Immature natural killer cell (primary cell): Measurements from ENCODE around the gene F11. TPM values are rescaled to one million over a fixed set of nuclear protein-coding genes. Genes with fewer than 3 reads are reported as not detected.
A peak's percentile ranks its signal among the peaks of the same experiment; 100 is the strongest.
"Not testable (repeated sequence)": the region's sequence is repeated elsewhere in the genome, so short reads cannot be mapped to it uniquely, and the experiment has no call there.

Source experiments
- DNase-seq, 3 donors: peaks; one replicate each; pipeline ENCODE4 v3.0.0; 2022; ENCODE audit warnings: mixed read lengths in 1 of 3
- H3K27ac Mint-ChIP-seq, 6 donors: one replicate each; pipeline ENCODE4 v1.8.0; 2020; ENCODE audit warnings: mixed read lengths in 6 of 6, mild to moderate bottlenecking in 5 of 6, inconsistent platforms in 4 of 6, moderate library complexity in 3 of 6
- H3K27me3 Mint-ChIP-seq, 3 donors: one replicate each; pipeline ENCODE4 v1.8.0; 2020 to 2021; ENCODE audit warnings: low read depth in 3 of 3, mild to moderate bottlenecking in 3 of 3, mixed read lengths in 3 of 3, moderate library complexity in 3 of 3, inconsistent platforms in 1 of 3
- H3K36me3 Mint-ChIP-seq, 3 donors: one replicate each; pipeline ENCODE4 v1.8.0; 2020; ENCODE audit warnings: mixed read lengths in 3 of 3, inconsistent platforms in 2 of 3, mild to moderate bottlenecking in 2 of 3
- H3K4me1 Mint-ChIP-seq, 2 donors: one replicate each; pipeline ENCODE4 v1.8.0; 2020; ENCODE audit warnings: inconsistent platforms in 2 of 2, mild to moderate bottlenecking in 2 of 2, mixed read lengths in 2 of 2, moderate library complexity in 1 of 2
- H3K4me3 Mint-ChIP-seq, 5 donors: one replicate each; pipeline ENCODE4 v1.8.0; 2020; ENCODE audit warnings: mild to moderate bottlenecking in 5 of 5, mixed read lengths in 5 of 5, inconsistent platforms in 3 of 5, moderate library complexity in 3 of 5
- H3K9me3 Mint-ChIP-seq, 6 donors: one replicate each; pipeline ENCODE4 v1.8.0; 2020; ENCODE audit warnings: mild to moderate bottlenecking in 6 of 6, mixed read lengths in 6 of 6, inconsistent platforms in 4 of 6, moderate library complexity in 3 of 6
- polyA plus RNA-seq, 3 donors: library from polyadenylated mRNA; unstranded; fragments of 300-500 nt; fragmentation: Illumina TruSeq; gene quantifications; one replicate each; pipeline ENCODE4 v1.2.3, GENCODE V29; 2021

F11 gene
- polyA plus RNA-seq, 3 donors from 2014 or later = not detected

DNA sequence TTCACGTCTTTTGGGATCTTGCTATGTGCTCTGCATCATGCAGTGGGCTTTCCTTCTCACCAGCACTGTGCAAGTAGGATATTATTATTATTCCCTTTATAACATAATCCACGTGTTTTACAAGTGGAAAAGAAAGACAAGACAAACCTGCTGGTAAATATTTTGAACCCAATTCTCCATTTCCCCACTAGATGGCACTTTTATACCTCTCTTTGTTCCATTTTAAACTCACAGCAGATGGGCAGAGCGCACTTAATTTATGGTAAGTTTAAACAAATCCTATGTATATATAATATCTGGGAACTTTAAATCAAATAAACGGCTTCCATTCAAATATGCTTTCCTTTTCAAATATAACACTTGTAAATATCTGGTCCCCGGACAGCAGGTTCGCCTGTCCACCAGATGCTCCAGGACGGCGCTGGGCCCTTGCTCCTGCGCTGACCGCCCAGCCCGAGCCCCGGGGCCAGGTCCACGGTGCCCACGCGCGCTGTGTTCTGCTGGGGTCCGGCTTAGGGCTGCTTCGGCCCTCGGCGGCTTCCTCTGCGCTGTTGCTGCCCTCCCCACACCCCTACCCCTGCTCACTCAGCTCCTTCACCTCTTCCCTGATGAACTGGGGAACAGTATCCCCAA is 31.1 kb downstream of the F11 start:
- H3K4me1 Mint-ChIP-seq = no peaks in the 10 kb centered on the region
- no peaks in the 10 kb centered on the region for H3K9me3 Mint-ChIP-seq
- no peak overlapping the region for H3K27ac Mint-ChIP-seq
- peaks cover 6 to 14% (median 8%) of the 10 kb centered on the region in 3 donors for H3K27me3 Mint-ChIP-seq
- peaks cover 0 to 3% (median 0%) of the 10 kb centered on the region in 3 donors for H3K36me3 Mint-ChIP-seq
- H3K4me3 Mint-ChIP-seq = no peak overlapping the region
- DNase-seq = peak in 1 of 3 donors; percentile 0

DNA sequence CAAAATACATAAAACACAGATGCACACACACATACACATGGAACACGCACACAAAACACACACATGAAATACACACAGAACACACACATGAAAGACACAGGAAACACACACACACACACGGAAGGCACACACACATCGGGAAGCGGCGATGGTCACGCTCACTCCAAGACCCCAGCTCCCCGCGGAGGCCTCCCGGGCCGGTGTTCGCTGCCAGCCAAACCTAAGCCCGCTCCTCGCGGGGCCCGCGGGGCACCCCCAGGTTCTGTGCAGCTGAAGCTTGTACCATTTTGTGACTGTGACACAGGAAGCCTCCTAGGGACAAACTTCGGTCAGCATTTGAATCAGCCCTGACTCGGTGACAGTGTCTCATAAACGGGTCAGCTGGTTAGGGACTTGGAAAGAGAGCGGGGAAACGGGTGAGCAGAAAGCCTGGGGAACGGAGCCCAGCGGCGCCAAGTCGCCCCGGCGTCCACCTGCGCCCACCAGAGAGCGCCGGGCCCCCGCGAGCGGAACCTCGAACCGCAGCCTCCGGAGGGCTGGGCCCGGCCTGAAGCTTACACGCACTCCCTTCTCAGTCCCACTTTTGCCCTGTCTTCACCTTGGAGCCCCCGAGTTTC is 32.1 kb downstream of the F11 start:
- DNase-seq = no peak
- H3K4me1 Mint-ChIP-seq = no peaks in the 10 kb centered on the region
- peaks cover 6 to 14% (median 7%) of the 10 kb centered on the region in 3 donors for H3K27me3 Mint-ChIP-seq
- H3K9me3 Mint-ChIP-seq = no peaks in the 10 kb centered on the region
- H3K36me3 Mint-ChIP-seq = peaks cover 0 to 3% (median 0%) of the 10 kb centered on the region in 3 donors
- H3K4me3 Mint-ChIP-seq = no peak overlapping the region
- H3K27ac Mint-ChIP-seq = no peak overlapping the region

DNA sequence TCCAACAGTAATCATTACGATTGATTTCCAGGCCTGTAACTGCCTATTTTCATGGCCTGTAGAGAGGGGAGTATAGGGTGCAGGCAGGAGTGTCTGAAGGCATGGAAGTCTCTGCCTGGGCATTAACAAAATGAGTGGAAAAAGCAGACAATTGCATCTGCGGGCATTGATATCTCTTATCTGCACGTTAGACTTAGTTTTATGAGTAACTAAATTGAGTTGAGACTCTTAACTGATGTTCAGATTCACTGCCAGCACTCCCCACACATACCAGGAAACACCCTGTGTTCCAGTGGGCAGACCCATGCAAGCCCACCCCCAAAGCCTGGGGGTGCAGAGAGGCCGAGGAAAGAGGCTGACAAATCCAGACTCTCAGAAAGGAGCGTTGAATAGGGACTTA is 33.3 kb downstream of the F11 start:
- Mint-ChIP-seq H3K4me1 (no peaks in the 10 kb centered on the region), H3K9me3 (no peaks in the 10 kb centered on the region), H3K4me3 (no peak overlapping the region), H3K27ac (no peak overlapping the region), H3K36me3 (peaks cover 0 to 3% (median 0%) of the 10 kb centered on the region in 3 donors), H3K27me3 (peaks cover 7 to 14% (median 9%) of the 10 kb centered on the region in 3 donors)
- DNase-seq = no peak

DNA sequence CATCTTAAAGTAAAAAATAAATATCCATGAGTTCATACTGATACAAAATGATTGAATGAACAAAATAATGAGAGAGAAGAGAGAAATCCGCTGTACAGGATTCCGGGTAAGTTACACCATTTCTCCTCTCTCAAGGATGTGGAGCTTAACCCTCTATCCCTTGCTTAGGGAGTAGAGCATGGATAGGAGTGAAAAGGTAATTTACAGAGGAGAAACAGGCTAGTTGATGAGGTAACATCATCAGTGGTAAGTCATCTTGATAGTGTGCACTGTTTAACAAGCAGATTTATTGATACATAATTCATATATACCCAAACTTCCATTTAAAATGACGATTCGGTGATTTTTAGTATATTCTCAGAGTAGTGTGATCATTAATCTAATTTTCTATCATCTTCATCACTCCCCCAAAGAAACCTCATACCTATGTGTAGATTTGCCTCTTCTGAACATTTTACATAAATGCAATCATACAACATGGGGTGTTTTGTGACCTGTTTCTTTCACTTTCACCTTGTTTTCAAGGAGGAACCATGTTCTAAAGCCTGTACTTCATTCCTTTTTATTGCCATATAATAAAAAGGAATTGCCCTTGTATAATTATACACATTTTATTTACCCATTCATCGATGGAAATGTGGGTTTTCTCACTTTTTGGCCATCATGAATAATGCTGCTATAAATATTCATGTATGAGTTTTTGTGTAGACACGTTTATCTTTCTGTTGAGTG is 34.8 kb downstream of the F11 start:
- no peaks in the 10 kb centered on the region for H3K9me3 Mint-ChIP-seq
- H3K4me3 Mint-ChIP-seq = no peak overlapping the region

DNA sequence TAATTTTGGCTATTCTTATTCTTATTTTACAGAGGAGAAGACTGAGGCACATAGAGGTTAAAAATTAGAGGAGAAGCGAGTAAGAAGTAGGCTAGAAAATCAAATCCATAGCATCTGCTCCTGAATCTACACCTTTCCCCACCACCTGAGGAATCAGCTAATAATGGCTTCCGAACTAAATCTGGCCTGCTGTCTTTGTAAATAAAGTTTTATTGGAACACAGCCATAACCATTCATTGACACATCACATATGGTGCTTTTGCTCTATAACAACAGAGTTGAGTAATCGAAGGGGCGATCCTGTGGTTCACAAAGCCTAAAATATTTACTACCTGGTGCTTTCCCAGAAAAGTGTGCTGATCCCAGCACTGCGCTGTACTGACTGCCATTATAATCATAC is 38.2 kb downstream of the F11 start:
- H3K4me3 Mint-ChIP-seq = no peak overlapping the region
- no peak overlapping the region for H3K27ac Mint-ChIP-seq
- peaks cover 4 to 11% (median 4%) of the 10 kb centered on the region in 3 donors for H3K27me3 Mint-ChIP-seq
- no peaks in the 10 kb centered on the region for H3K36me3 Mint-ChIP-seq
- no peaks in the 10 kb centered on the region for H3K4me1 Mint-ChIP-seq
- no peak for DNase-seq
- H3K9me3 Mint-ChIP-seq = peaks cover 0 to 2% (median 0%) of the 10 kb centered on the region in 6 donors

More for the DNA sequence above, 34.8 kb downstream of the F11 start:
- DNase-seq = no peak
- Mint-ChIP-seq H3K4me1 (no peaks in the 10 kb centered on the region), H3K27me3 (peaks cover 7 to 14% (median 9%) of the 10 kb centered on the region in 3 donors), H3K36me3 (peaks cover 0 to 3% (median 0%) of the 10 kb centered on the region in 3 donors), H3K27ac (no peak overlapping the region)

DNA sequence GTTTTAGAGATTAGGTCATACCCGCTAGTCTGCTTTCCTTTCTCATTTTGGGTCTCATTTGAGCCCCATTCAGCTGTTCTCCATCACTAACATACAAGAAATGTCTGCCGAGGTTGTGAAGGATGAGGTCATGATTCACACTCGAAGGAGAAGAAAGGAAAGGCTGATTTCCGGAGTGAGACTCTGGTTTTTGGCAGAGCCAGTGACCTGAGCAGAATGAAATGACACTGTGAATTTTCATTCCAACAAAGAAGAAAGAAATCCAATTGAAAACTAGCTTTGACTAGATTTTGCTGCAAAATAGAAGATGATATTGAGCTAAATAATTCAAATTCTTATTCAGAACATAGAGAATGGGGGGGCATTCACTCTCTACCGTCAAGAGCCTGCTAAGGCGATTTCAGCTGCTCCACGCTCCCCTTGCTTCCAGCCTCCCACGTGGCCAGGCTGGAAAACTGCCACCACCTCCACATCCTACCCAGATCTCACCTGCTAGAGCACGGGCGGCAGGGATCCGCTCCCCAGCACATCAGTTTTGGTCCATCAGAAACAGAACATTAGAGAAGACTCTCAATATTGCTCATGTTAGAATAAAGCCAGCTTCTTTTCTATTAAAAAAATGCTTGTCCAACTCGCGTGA is 39.0 kb downstream of the F11 start:
- H3K4me1 Mint-ChIP-seq = no peaks in the 10 kb centered on the region
- no peak for DNase-seq
- no peaks in the 10 kb centered on the region for H3K36me3 Mint-ChIP-seq
- peaks cover 0 to 2% (median 0%) of the 10 kb centered on the region in 6 donors for H3K9me3 Mint-ChIP-seq
- no peak overlapping the region for H3K27ac Mint-ChIP-seq
- H3K27me3 Mint-ChIP-seq = peaks cover 2 to 11% (median 4%) of the 10 kb centered on the region in 3 donors
- no peak overlapping the region for H3K4me3 Mint-ChIP-seq

DNA sequence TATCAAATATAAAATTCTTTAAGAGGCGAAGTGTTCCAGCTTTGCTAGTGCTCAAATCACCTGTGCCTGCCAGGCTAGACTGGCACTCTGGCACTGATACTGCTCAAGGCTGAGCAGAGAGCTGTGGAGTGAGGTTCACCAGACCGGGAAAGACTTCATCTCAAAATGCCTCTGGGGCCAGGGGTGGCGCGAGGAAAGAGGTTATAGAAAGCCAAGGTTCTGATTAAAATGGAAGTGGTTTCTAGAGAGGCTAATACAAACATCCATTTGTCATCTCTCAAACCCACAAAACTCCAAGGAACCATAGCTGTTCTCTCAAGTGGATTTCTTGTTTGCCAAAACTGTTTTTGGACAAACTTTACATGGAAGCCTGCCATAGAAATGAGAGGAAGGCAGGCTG is 41.5 kb downstream of the F11 start:
- no peak overlapping the region for H3K27ac Mint-ChIP-seq
- no peak overlapping the region for H3K4me3 Mint-ChIP-seq
- H3K36me3 Mint-ChIP-seq = no peaks in the 10 kb centered on the region
- peaks cover 1 to 11% (median 2%) of the 10 kb centered on the region in 3 donors for H3K27me3 Mint-ChIP-seq
- DNase-seq = no peak
- H3K4me1 Mint-ChIP-seq = no peaks in the 10 kb centered on the region
- peaks cover 0 to 2% (median 0%) of the 10 kb centered on the region in 6 donors for H3K9me3 Mint-ChIP-seq

DNA sequence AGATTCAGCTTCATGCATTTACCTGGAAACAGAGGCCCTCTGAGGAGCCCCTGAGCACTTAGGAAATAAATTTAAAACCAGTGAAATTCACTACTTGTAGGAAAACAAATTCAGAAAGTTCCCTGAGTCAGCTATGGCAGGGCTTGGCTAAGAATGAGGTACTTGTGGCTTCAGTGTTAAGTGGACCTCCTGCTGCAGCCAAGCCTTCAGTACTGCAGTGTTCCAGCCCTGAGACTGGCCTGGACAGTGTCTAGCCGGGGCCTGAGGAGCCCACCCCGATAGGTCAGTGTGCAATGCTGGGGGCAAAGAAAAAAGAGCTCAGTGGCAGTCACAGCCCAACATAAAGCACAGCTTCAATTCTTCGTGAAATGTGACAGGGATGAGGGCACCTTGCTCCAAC is 41.9 kb downstream of the F11 start:
- Mint-ChIP-seq H3K27ac (no peak overlapping the region), H3K9me3 (peaks cover 0 to 2% (median 0%) of the 10 kb centered on the region in 6 donors), H3K4me1 (no peaks in the 10 kb centered on the region), H3K27me3 (peaks cover 1 to 11% (median 2%) of the 10 kb centered on the region in 3 donors), H3K36me3 (no peaks in the 10 kb centered on the region), H3K4me3 (no peak overlapping the region)
- no peak for DNase-seq

DNA sequence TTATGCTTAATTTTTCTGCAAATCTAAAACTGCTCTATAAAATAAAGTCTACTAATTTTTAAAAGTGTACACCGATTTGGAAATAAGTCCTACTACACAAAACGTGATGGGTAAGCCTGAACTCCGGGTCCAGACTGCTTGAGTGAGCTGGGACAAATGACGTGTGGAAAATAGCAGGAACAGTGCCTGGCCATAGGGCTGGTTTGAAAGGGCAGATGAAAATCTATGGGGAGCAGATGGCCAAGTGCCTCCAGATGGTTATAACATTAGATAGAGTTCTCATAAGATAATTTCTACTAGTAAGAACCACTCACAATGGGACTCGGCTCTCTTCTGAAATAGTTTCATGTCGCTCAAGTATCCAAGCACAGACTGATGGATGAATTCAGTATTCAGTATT is 52.5 kb downstream of the F11 start:
- no peaks in the 10 kb centered on the region for H3K4me1 Mint-ChIP-seq
- peaks cover 0 to under 1% (median 0%) of the 10 kb centered on the region in 6 donors for H3K9me3 Mint-ChIP-seq
- no peaks in the 10 kb centered on the region for H3K36me3 Mint-ChIP-seq
- no peak overlapping the region for H3K4me3 Mint-ChIP-seq
- H3K27me3 Mint-ChIP-seq = peaks cover 0 to 6% (median 2%) of the 10 kb centered on the region in 3 donors
- H3K27ac Mint-ChIP-seq = no peak overlapping the region
- no peak for DNase-seq

DNA sequence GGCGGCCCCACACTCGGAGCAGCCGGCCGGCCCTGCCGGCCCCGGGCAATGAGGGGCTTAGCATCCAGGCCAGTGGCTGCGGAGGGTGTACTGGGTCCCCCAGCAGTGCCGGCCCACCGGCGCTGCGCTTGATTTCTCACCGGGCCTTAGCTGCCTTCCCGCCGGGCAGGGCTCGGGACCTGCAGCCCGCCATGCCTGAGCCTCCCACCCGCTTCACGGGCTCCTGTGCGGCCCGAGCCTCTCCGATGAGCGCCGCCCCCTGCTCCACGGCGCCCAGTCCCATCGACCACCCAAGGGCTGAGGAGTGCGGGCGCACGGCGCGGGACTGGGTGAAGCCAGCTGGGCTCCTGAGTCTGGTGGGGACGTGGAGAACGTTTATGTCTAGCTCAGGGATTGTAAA is 58.7 kb downstream of the F11 start:
- not testable (repeated sequence) for H3K4me3 Mint-ChIP-seq, H3K27ac Mint-ChIP-seq, H3K9me3 Mint-ChIP-seq, DNase-seq, H3K27me3 Mint-ChIP-seq, H3K4me1 Mint-ChIP-seq, H3K36me3 Mint-ChIP-seq

DNA sequence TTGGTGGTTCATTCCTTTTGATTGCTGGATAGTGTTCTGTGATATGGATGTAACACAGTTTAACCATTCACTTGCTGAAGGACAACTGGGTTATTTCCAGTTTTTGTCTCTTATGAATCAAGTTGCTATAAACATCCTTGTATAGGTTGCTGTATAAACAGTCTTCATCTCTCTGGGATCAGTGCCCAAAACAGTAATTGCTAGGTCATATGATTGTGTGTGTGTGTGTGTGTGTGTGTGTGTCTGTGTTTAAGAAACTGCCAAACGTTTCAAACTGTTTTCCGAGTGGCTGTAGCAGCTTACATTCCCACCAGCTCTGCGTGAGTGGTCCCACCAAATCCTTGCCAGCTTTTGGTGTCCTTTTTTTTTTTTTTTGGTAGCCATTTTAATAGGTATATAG is 60.4 kb downstream of the F11 start:
- no peak for DNase-seq
- no peak overlapping the region for H3K27ac Mint-ChIP-seq
- peaks cover 0 to 8% (median 4%) of the 10 kb centered on the region in 6 donors for H3K9me3 Mint-ChIP-seq
- H3K36me3 Mint-ChIP-seq = no peaks in the 10 kb centered on the region
- no peaks in the 10 kb centered on the region for H3K4me1 Mint-ChIP-seq
- H3K27me3 Mint-ChIP-seq = peaks cover 0 to 8% (median 3%) of the 10 kb centered on the region in 3 donors
- H3K4me3 Mint-ChIP-seq = no peak overlapping the region

DNA sequence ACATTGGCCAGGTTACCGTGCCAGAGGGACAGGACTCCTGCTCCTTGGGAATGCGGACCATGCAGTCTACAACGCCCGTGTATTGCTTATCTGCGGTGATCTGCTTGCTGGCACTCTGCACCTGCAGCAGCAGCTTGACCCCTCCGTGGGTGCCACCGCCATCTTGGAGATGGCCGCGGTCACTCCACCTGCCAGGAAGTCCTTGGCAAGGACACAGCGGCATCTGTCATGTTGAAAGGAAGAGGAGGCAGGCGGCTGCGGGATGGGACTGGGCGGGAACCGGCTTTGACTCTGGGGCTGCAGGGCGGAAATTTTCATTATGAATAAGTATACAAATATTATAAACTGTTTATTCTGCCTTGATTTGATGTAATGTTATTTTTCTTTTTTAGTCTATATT is 63.4 kb downstream of the F11 start:
- peaks cover 0 to 26% (median 15%) of the 10 kb centered on the region in 6 donors for H3K9me3 Mint-ChIP-seq
- H3K27ac Mint-ChIP-seq = no peak overlapping the region
- no peak for DNase-seq
- peaks cover 0 to 9% (median 4%) of the 10 kb centered on the region in 3 donors for H3K27me3 Mint-ChIP-seq
- no peak overlapping the region for H3K4me3 Mint-ChIP-seq
- H3K36me3 Mint-ChIP-seq = no peaks in the 10 kb centered on the region
- no peaks in the 10 kb centered on the region for H3K4me1 Mint-ChIP-seq

DNA sequence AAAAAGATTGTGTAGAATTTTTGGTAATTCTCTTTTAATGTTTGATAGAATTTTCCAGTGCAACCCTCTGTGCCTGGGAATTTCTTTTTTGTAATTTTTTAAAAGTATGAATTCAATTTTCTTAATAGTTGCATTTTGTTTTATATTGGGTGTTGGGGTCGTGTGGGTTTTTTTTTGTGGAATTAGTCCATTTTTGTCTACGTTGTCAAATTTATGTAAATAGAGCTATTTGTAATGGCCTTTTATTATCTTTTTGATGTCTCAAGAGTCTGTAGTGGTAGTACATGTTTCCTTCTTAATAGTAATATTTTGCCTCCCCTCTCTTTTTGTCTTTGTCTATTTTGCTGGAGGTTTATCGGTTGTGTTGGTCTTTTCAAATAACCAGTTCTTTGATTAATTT is 64.4 kb downstream of the F11 start:
- peaks cover 0 to 9% (median 4%) of the 10 kb centered on the region in 3 donors for H3K27me3 Mint-ChIP-seq
- no peaks in the 10 kb centered on the region for H3K36me3 Mint-ChIP-seq
- no peaks in the 10 kb centered on the region for H3K4me1 Mint-ChIP-seq
- H3K27ac Mint-ChIP-seq = no peak overlapping the region
- H3K4me3 Mint-ChIP-seq = no peak overlapping the region
- no peak for DNase-seq
- H3K9me3 Mint-ChIP-seq = peaks cover 0 to 26% (median 17%) of the 10 kb centered on the region in 6 donors

DNA sequence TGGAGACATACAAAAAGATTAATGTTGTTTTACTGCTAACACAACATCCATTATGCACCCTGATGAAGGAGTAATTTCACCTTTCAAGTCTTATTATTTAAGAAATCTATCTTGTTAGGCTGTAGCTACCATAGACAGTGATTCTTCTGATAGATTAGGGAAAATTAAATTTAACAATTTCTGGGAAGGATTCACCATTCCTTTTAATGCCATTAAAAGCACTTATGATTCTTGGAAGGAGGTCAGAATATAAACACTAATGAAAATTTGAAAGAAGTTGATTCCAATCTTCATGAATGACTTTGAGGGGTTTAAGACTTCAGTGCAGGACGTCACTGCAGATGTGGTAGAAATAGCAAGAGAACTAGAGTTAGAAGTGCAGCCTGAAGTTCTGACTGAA is 69.8 kb downstream of the F11 start:
- no peaks in the 10 kb centered on the region for H3K36me3 Mint-ChIP-seq
- no peak overlapping the region for H3K4me3 Mint-ChIP-seq
- peaks cover 0 to 4% (median 2%) of the 10 kb centered on the region in 3 donors for H3K27me3 Mint-ChIP-seq
- no peak overlapping the region for H3K27ac Mint-ChIP-seq
- no peaks in the 10 kb centered on the region for H3K4me1 Mint-ChIP-seq
- H3K9me3 Mint-ChIP-seq = peaks cover 2 to 27% (median 17%) of the 10 kb centered on the region in 6 donors
- no peak for DNase-seq
